Lower leg skin (tissue), 4 donors: ENCODE measurements around the gene TCAP. TPM values are rescaled to one million over a fixed set of nuclear protein-coding genes. Genes with fewer than 3 reads are reported as not detected.
"Not testable (repeated sequence)": the region's sequence is repeated elsewhere in the genome, so short reads cannot be mapped to it uniquely, and the experiment has no call there.

Experiments used
- DNase-seq, 2 donors: peaks; one replicate each; pipeline ENCODE4 v3.0.0-alpha.2; 2019; ENCODE audit warnings: low spot score in 2 of 2
- H3K4me3 ChIP-seq: fragments of 200-600 bp; sonication (generic); 2 replicates; pipeline ENCODE4 v1.5.1; 2017; ENCODE audit warnings: mild to moderate bottlenecking, low read depth; ENCODE audit not compliant: poor library complexity, severe bottlenecking
- POLR2A ChIP-seq, 2 donors: fragments of 450-650 bp; IDR thresholded peaks; one replicate each; pipeline ENCODE4 v1.6.1; 2016 to 2017; ENCODE audit warnings: antibody characterized with exemption in 2 of 2, mild to moderate bottlenecking in 1 of 2, moderate library complexity in 1 of 2
- WGBS, 2 donors: methylation state at CpG; one replicate each; pipeline ENCODE4 v1.1.5; 2018; 5-methylcytosine and 5-hydroxymethylcytosine counted together
- intact Hi-C: fragments of 100-400 bp; cut with DNase I; formaldehyde crosslinking; loops from one replicate; pipeline ENCODE4 v1.15.0; 2023; ENCODE audit warnings: low total_unique reads
- total RNA-seq, 4 donors: library from RNA; depleted of rRNA; stranded (reverse); fragments of >200 nt; gene quantifications; one replicate each; pipeline ENCODE4 v1.1.0, GENCODE V29; 2016
- TF ChIP-seq, protein P1 (sequence below), 3 donors: fragments of 450-650 bp; IDR thresholded peaks; one replicate each; pipeline ENCODE4 v1.5.1; 2016; ENCODE audit warnings: antibody characterized with exemption in 3 of 3, mild to moderate bottlenecking in 3 of 3, moderate library complexity in 2 of 3

The TCAP gene
- total RNA-seq, 4 donors from 2014 or later = 0.44 to 3.8 (median 0.62) TPM; not detected in 1

- no peak for DNase-seq
- intact Hi-C loops = no loop called here
- TF ChIP-seq POLR2A (IDR thresholded peaks at IDR 0.05) = no peak
- TF ChIP-seq, protein P1, sequence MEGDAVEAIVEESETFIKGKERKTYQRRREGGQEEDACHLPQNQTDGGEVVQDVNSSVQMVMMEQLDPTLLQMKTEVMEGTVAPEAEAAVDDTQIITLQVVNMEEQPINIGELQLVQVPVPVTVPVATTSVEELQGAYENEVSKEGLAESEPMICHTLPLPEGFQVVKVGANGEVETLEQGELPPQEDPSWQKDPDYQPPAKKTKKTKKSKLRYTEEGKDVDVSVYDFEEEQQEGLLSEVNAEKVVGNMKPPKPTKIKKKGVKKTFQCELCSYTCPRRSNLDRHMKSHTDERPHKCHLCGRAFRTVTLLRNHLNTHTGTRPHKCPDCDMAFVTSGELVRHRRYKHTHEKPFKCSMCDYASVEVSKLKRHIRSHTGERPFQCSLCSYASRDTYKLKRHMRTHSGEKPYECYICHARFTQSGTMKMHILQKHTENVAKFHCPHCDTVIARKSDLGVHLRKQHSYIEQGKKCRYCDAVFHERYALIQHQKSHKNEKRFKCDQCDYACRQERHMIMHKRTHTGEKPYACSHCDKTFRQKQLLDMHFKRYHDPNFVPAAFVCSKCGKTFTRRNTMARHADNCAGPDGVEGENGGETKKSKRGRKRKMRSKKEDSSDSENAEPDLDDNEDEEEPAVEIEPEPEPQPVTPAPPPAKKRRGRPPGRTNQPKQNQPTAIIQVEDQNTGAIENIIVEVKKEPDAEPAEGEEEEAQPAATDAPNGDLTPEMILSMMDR (IDR thresholded peaks at IDR 0.05) = no peak
- H3K4me3 ChIP-seq = no peak overlapping the region
- WGBS, 2 donors = 88 to 94% methylated on average over 6 of the region's 6 CpGs
These were observed 31.6 kb downstream of the TCAP start for GRCh38 chr17:39696731-39697130.

DNA sequence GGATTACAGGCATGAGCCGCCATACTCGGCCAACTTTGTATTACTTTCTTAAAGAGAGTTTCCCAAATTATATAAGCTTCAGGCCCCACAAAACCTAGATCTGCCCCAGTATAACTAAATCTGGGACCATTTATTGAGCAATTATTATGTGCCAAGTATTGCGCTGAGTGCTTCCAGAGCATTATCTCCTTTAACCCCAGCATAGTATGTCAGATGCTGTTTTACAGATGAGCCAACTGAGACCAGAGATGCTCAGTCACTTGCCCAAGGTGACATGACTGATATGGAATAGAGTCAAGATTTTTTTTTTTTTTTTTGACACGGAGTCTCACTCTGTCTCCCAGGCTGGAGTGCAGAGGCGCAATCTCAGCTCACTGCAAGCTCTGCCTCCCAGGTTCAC lies 32.8 kb downstream of the TCAP start:
- TF ChIP-seq, protein P1 (IDR thresholded peaks at IDR 0.05) = no peak
- TF ChIP-seq POLR2A (IDR thresholded peaks at IDR 0.05) = no peak
- H3K4me3 ChIP-seq = no peak overlapping the region
- intact Hi-C loops = no loop called here
- 91 to 93% methylated on average over 5 of the region's 5 CpGs for WGBS, 2 donors
- no peak for DNase-seq

DNA sequence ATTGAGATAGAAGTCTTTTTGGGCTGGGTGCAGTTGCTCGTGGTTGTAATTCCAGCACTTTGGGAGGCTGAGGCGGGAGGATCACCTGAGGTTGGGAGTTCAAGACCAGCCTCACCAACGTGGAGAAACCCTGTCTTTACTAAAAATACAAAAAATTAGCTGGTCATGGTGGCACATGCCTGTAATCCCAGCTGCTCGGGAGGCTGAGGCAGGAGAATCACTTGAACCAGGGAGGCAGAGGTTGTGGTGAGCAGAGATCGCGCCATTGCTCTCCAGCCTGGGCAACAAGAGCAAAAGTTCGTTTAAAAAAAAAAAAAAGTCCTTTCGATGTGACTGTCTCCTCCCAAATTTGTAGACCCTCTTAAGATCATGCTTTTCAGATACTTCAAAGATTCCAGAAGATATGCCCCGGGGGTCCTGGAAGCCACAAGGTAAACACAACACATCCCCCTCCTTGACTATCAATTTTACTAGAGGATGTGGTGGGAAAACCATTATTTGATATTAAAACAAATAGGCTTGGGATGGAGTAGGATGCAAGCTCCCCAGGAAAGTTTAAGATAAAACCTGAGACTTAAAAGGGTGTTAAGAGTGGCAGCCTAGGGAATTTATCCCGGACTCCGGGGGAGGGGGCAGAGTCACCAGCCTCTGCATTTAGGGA lies 34.1 kb downstream of the TCAP start:
- H3K4me3 ChIP-seq, DNase-seq, intact Hi-C loops: not testable (repeated sequence)
- WGBS, 2 donors = 38 to 48% methylated on average over 11 of the region's 11 CpGs

GRCh38 chr17:39699818-39700147 lies 34.6 kb downstream of the TCAP start, which contains the start of gene ERBB2:
ERBB2 (plus strand) TSS chr17:39700064; CDS start chr17:39700239, 175 bp downstream.
- intact Hi-C loops = no loop called here
- TF ChIP-seq, protein P1 (IDR thresholded peaks at IDR 0.05) = no peak
- TF ChIP-seq POLR2A (IDR thresholded peaks at IDR 0.05) = no peak
- WGBS, 2 donors = 4% methylated on average over 16 to 20 of the region's 20 CpGs
- H3K4me3 ChIP-seq = peak within 1 kb of the TSS; percentile 68
- DNase-seq = peak; percentile 74 to 94

DNA sequence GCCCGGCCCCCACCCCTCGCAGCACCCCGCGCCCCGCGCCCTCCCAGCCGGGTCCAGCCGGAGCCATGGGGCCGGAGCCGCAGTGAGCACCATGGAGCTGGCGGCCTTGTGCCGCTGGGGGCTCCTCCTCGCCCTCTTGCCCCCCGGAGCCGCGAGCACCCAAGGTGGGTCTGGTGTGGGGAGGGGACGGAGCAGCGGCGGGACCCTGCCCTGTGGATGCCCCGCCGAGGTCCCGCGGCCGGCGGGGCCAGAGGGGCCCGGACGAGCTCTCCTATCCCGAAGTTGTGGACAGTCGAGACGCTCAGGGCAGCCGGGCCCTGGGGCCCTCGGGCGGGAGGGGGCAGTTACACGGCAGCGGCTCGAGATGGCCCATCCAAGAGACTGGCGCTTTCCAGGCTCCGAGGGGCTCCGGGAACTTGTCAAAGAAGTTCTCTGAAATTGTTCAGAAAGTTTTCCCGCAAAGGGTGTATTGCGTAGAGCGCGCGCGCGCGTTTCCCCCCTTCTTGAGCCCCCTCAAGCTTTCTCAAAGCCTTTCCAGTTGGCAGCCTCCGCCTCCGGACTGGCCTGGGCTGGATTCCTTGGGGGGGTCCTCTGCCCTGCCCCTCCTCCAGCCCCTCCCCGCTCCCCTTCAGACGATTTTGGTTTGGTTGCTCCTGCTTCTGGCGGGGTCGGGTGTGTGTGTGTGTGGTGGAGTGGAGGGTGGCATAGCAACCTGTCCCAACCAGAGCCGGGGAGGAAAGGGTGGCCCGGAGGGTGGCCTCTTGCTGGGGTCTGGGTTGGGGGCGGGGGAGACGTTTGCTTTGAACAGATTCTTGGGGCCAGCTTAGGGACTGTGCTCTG lies 35.2 kb downstream of the TCAP start:
- DNase-seq = no peak
- H3K4me3 ChIP-seq = peak overlapping the region; percentile 68
- 1 to 3% methylated on average over 18 to 51 of the region's 57 CpGs for WGBS, 2 donors
- TF ChIP-seq, protein P1 (IDR thresholded peaks at IDR 0.05) = no peak
- no peak for TF ChIP-seq POLR2A (IDR thresholded peaks at IDR 0.05)
- intact Hi-C loops = no loop called here

DNA sequence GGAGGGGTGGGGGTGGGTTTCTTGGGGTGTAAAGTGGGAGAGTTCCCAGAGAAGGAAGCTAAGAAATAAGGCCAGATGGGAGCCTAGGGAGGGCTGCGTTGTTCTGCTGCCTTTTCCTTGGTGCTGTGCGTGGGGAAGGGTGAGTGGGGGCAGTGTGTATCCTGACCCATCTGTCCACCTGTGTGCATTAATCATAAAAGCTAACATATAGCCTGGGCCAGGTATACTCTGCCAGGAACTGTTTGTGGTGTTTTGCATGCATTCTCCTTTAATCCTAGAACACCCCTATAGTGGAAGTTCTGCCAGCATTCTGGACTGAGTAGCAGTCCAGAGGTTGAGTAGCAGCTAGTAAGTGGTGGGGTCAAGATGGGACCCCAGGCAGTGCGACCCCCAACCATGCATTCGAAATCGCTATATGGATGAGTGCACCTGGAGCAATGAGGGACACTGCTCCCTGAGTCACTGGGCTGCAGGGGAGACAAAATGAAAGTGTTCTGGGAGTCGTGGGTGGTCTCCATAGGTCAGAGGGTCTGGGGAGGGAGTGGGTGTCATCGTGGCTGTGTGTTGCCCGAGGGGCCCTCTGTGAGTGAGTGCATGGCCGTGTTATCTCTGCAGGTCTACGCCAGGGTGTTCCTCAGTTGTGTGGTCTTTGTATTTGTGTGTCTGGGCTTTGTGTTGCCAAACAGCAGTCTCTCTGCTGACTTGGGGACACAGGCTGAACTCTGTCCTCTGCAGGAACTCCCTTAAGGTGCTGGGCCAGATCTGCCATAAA lies 36.0 kb downstream of the TCAP start:
- TF ChIP-seq POLR2A (IDR thresholded peaks at IDR 0.05) = no peak
- TF ChIP-seq, protein P1 (IDR thresholded peaks at IDR 0.05) = no peak

More for the DNA sequence above, 36.0 kb downstream of the TCAP start:
- no peak for DNase-seq
- WGBS, 2 donors = 32 to 43% methylated on average over 10 of the region's 10 CpGs
- peak overlapping the region; percentile 68 for H3K4me3 ChIP-seq
- intact Hi-C loops = no loop called here
